AG04450 (cell line): ENCODE measurements around the gene PTGDS. TPM values are rescaled to one million over a fixed set of nuclear protein-coding genes. Genes with fewer than 3 reads are reported as not detected.

Experiments
- CTCF ChIA-PET: fragments of 300-600, 350-600 bp; formaldehyde crosslinking; extraction: SDS; loops from one replicate; lab custom pipeline; 2022; ENCODE audit warnings: antibody characterized with exemption, inconsistent platforms; lab: Charles Lee
- POLR2A ChIA-PET: fragments of 350-600 bp; formaldehyde crosslinking; extraction: SDS; loops from one replicate; lab custom pipeline; 2021; ENCODE audit warnings: antibody characterized with exemption, inconsistent platforms; lab: Yijun Ruan, JAX
- DNase-seq: peaks from one replicate; pipeline ENCODE4 v3.0.0-alpha.2; 2011; ENCODE audit warnings: low read depth, low spot score
- H3K27ac ChIP-seq: one replicate; pipeline ENCODE4 v1.5.1; 2012; ENCODE audit warnings: low read depth, low read length, control low read depth
- H3K27me3 ChIP-seq: one replicate; pipeline ENCODE4 v1.6.0; 2012; ENCODE audit warnings: low read length; ENCODE audit not compliant: control insufficient read depth, insufficient read depth
- H3K4me3 ChIP-seq: 2 replicates; pipeline ENCODE4 v1.5.1; 2011; ENCODE audit warnings: mild to moderate bottlenecking, low read depth, low read length, control low read depth
- H3K9me3 ChIP-seq: 2 replicates; pipeline ENCODE4 v1.5.1; 2012; ENCODE audit warnings: low read length; ENCODE audit not compliant: control insufficient read depth, insufficient read depth
- CTCF ChIP-seq: IDR thresholded peaks from 2 replicates; pipeline ENCODE4 v1.5.1; 2011; ENCODE audit warnings: low read depth, low read length, control low read depth, inconsistent platforms
- polyA plus RNA-seq: library from polyadenylated mRNA; depleted of rRNA; stranded (reverse); fragments of >200 nt; gene quantifications from 2 replicates; pipeline ENCODE4 v1.2.3, GENCODE V29; 2011

The PTGDS gene
- polyA plus RNA-seq, 1 experiment, result 7.8 TPM

GRCh38 chr9:136955943-136956335, 21.4 kb upstream of the PTGDS start:
- CTCF ChIA-PET, result no interaction called here
- TF ChIP-seq CTCF, result no peak
- DNase-seq, result no peak
- Histone ChIP-seq H3K4me3 (no peak overlapping the region), H3K27ac (no peak overlapping the region), H3K27me3 (peaks cover 14% of the 10 kb centered on the region), H3K9me3 (no peaks in the 10 kb centered on the region; the same call in 1 of the 2 replicates)
- POLR2A ChIA-PET, result no interaction called here

GRCh38 chr9:136956604-136957003, 20.7 kb upstream of the PTGDS start:
- ChIA-PET POLR2A (no interaction called here), CTCF (no interaction called here)
- Histone ChIP-seq H3K9me3 (no peaks in the 10 kb centered on the region; the same call in 1 of the 2 replicates), H3K27me3 (peaks cover 16% of the 10 kb centered on the region), H3K4me3 (no peak overlapping the region), H3K27ac (no peak overlapping the region)
- no peak for DNase-seq
- TF ChIP-seq CTCF, result no peak

GRCh38 chr9:136957461-136957860, 19.8 kb upstream of the PTGDS start:
- Histone ChIP-seq H3K27me3 (peaks cover 19% of the 10 kb centered on the region), H3K9me3 (no peaks in the 10 kb centered on the region; the same call in 1 of the 2 replicates), H3K27ac (no peak overlapping the region), H3K4me3 (no peak overlapping the region)
- TF ChIP-seq CTCF, result no peak
- CTCF ChIA-PET, result no interaction called here
- DNase-seq, result no peak
- POLR2A ChIA-PET, result no interaction called here

GRCh38 chr9:136957901-136958300, 19.4 kb upstream of the PTGDS start:
- DNase-seq, result no peak
- Histone ChIP-seq H3K9me3 (no peaks in the 10 kb centered on the region; the same call in 1 of the 2 replicates), H3K27me3 (peaks cover 19% of the 10 kb centered on the region), H3K4me3 (no peak overlapping the region), H3K27ac (no peak overlapping the region)
- CTCF ChIA-PET, result no interaction called here
- POLR2A ChIA-PET, result interaction anchor here (0.6 kb wide), 1 partner anchor 114 kb away, joined by 3 read pairs; no protein-coding TSS in a partner anchor
- TF ChIP-seq CTCF, result no peak

- DNase-seq, result no peak
- ChIA-PET CTCF (no interaction called here), POLR2A (interaction anchor here (0.6 kb wide), 1 partner anchor 115 kb away, joined by 3 read pairs; no protein-coding TSS in a partner anchor)
- TF ChIP-seq CTCF, result no peak
- H3K27ac ChIP-seq, result no peak overlapping the region
- H3K4me3 ChIP-seq, result no peak overlapping the region
- H3K27me3 ChIP-seq, result peaks cover 20% of the 10 kb centered on the region
- H3K9me3 ChIP-seq, result no peaks in the 10 kb centered on the region; the same call in 1 of the 2 replicates
Observed at GRCh38 chr9:136958473-136958872, 18.8 kb upstream of the PTGDS start.
